IMR-90 (cell line): ENCODE results near the gene RHBDL1. TPM values are rescaled to one million over a fixed set of nuclear protein-coding genes. Genes with fewer than 3 reads are reported as not detected.

Experiments
- ATAC-seq: fragments of 200-7000 bp; cut with Tn5 transposase; 2 replicates; pipeline ENCODE4 v1.9.1; 2020; ENCODE audit warnings: low read depth, mild to moderate bottlenecking, moderate library complexity
- BruUV-seq: library from RNA; stranded (reverse); fragments of 400-500 nt; replicated peaks from 2 replicates; lab custom pipeline; 2021; lab: Mats Ljungman, UMichigan
- CTCF ChIA-PET: fragments of 300-600 bp; formaldehyde crosslinking; extraction: SDS; loops from one replicate; lab custom pipeline; 2021; ENCODE audit warnings: antibody characterized with exemption; lab: Yijun Ruan, JAX
- POLR2A ChIA-PET: fragments of 300-600 bp; sonication (Branson Sonifier 250); formaldehyde crosslinking; loops from one replicate; lab custom pipeline; 2022; ENCODE audit warnings: antibody characterized with exemption; ENCODE audit not compliant: unreplicated experiment; lab: Charles Lee
- DNase-seq: peaks from one replicate; pipeline ENCODE4 v3.0.0; 2013
- H2AFZ ChIP-seq: replicated peaks from 2 replicates; pipeline ENCODE3; 2013; ENCODE audit warnings: low read length, mild to moderate bottlenecking; ENCODE audit not compliant: poor library complexity
- H2AK5ac ChIP-seq: 2 replicates; pipeline ENCODE4 v1.6.1; 2013; ENCODE audit warnings: low read depth, low read length, inconsistent platforms
- H2AK9ac ChIP-seq: replicated peaks from 2 replicates; pipeline ENCODE3; 2013; ENCODE audit warnings: mild to moderate bottlenecking, low read depth, low read length, moderate library complexity; ENCODE audit not compliant: poor library complexity
- H2BK120ac ChIP-seq: 2 replicates; pipeline ENCODE4 v1.6.1; 2013; ENCODE audit warnings: low read depth, low read length, inconsistent platforms
- H2BK15ac ChIP-seq: 3 replicates; pipeline ENCODE4 v1.6.1; 2013; ENCODE audit warnings: low read depth, low read length, inconsistent platforms
- H2BK20ac ChIP-seq: 2 replicates; pipeline ENCODE4 v1.6.1; 2013; ENCODE audit warnings: low read depth, mild to moderate bottlenecking, inconsistent platforms, low read length, moderate library complexity
- H2BK5ac ChIP-seq: 2 replicates; pipeline ENCODE4 v1.6.1; 2013; ENCODE audit warnings: mild to moderate bottlenecking, low read depth, low read length, inconsistent platforms; ENCODE audit not compliant: poor library complexity, severe bottlenecking
- H3K14ac ChIP-seq: replicated peaks from 2 replicates; pipeline ENCODE4 v1.6.1; 2013; ENCODE audit warnings: low read depth, low read length, inconsistent platforms
- H3K18ac ChIP-seq: 2 replicates; pipeline ENCODE4 v1.6.1; 2013; ENCODE audit warnings: low read depth, low read length, control low read depth
- H3K23ac ChIP-seq: 2 replicates; pipeline ENCODE4 v1.6.1; 2013; ENCODE audit warnings: low read depth, low read length, inconsistent platforms
- H3K27ac ChIP-seq: 2 replicates; pipeline ENCODE4 v1.5.1; 2013; ENCODE audit warnings: mild to moderate bottlenecking, control low read depth, low read length; ENCODE audit not compliant: insufficient read depth
- H3K27me3 ChIP-seq: 2 replicates; pipeline ENCODE4 v1.6.1; 2013; ENCODE audit warnings: low read length; ENCODE audit not compliant: control insufficient read depth, insufficient read depth
- H3K36me3 ChIP-seq: 2 replicates; pipeline ENCODE4 v1.6.1; 2013; ENCODE audit warnings: low read length, mixed read lengths; ENCODE audit not compliant: control insufficient read depth, insufficient read depth
- H3K4ac ChIP-seq: 2 replicates; pipeline ENCODE4 v1.6.1; 2013; ENCODE audit warnings: low read depth, low read length, inconsistent platforms
- H3K4me1 ChIP-seq: 2 replicates; pipeline ENCODE4 v1.6.1; 2013; ENCODE audit warnings: low read length, mixed read lengths; ENCODE audit not compliant: control insufficient read depth, insufficient read depth
- H3K4me2 ChIP-seq: 2 replicates; pipeline ENCODE4 v1.6.1; 2013; ENCODE audit warnings: low read depth, mild to moderate bottlenecking, control low read depth, low read length, moderate library complexity
- H3K4me3 ChIP-seq: 2 replicates; pipeline ENCODE4 v1.5.1; 2013; ENCODE audit warnings: low read depth, mild to moderate bottlenecking, control low read depth, low read length, moderate library complexity; ENCODE audit not compliant: insufficient read depth
- H3K56ac ChIP-seq: 2 replicates; pipeline ENCODE4 v1.6.1; 2013; ENCODE audit warnings: low read length, inconsistent platforms; ENCODE audit not compliant: insufficient read depth; ENCODE audit errors: extremely low read depth
- H3K79me1 ChIP-seq, 2 experiments: 2 replicates each; pipeline ENCODE4 v1.6.1; 2013; ENCODE audit warnings: low read length in 2 of 2, inconsistent platforms in 1 of 2, low read depth in 1 of 2
- H3K9ac ChIP-seq: 2 replicates; pipeline ENCODE4 v1.6.1; 2013; ENCODE audit warnings: low read depth, low read length, control low read depth
- H3K9me1 ChIP-seq: 2 replicates; pipeline ENCODE4 v1.6.1; 2013; ENCODE audit warnings: low read length, inconsistent platforms; ENCODE audit not compliant: insufficient read depth
- H3K9me3 ChIP-seq: 2 replicates; pipeline ENCODE4 v1.6.1; 2013; ENCODE audit warnings: low read length; ENCODE audit not compliant: control insufficient read depth, insufficient read depth
- H4K20me1 ChIP-seq: 2 replicates; pipeline ENCODE4 v1.6.1; 2013; ENCODE audit warnings: low read length, inconsistent platforms; ENCODE audit not compliant: insufficient read depth
- H4K5ac ChIP-seq: 2 replicates; pipeline ENCODE4 v1.6.1; 2013; ENCODE audit warnings: mild to moderate bottlenecking, low read depth, low read length, control low read depth
- H4K8ac ChIP-seq, 2 experiments: 2 replicates each; pipeline ENCODE4 v1.6.1; 2013; ENCODE audit warnings: low read depth in 2 of 2, low read length in 2 of 2, control low read depth in 1 of 2, inconsistent platforms in 1 of 2
- H4K91ac ChIP-seq: 2 replicates; pipeline ENCODE4 v1.6.1; 2013; ENCODE audit warnings: low read depth, low read length, inconsistent platforms; ENCODE audit not compliant: insufficient read depth
- BHLHE40 ChIP-seq: fragments of 150-350 bp; IDR thresholded peaks from 2 replicates; pipeline ENCODE4 v1.6.1; 2016; ENCODE audit warnings: mild to moderate bottlenecking, low read depth, low read length
- CEBPB ChIP-seq: IDR thresholded peaks from 2 replicates; pipeline ENCODE4 v1.6.1; 2012; ENCODE audit warnings: low read depth, low read length, improper control_type of control experiment
- CTCF ChIP-seq: conservative IDR thresholded peaks from 2 replicates; pipeline ENCODE4 v1.5.1; 2012; ENCODE audit warnings: mild to moderate bottlenecking, low read depth, low read length, improper control_type of control experiment
- ELK1 ChIP-seq: fragments of 150-350 bp; IDR thresholded peaks from 2 replicates; pipeline ENCODE4 v1.6.1; 2016; ENCODE audit warnings: low read depth, mild to moderate bottlenecking, low read length, moderate library complexity, borderline replicate concordance
- FOS ChIP-seq: fragments of 150-350 bp; IDR thresholded peaks from 2 replicates; pipeline ENCODE4 v1.6.1; 2016; ENCODE audit warnings: low read depth, low read length
- MAFK ChIP-seq: IDR thresholded peaks from 2 replicates; pipeline ENCODE4 v1.6.1; 2012; ENCODE audit warnings: low read depth, low read length, improper control_type of control experiment
- MXI1 ChIP-seq: IDR thresholded peaks from 2 replicates; pipeline ENCODE4 v1.6.1; 2012; ENCODE audit warnings: low read depth, mild to moderate bottlenecking, low read length, moderate library complexity, borderline replicate concordance
- POLR2A ChIP-seq: IDR thresholded peaks from 2 replicates; pipeline ENCODE4 v1.6.1; 2012; ENCODE audit warnings: mild to moderate bottlenecking, low read depth, low read length
- RFX5 ChIP-seq: IDR thresholded peaks from 2 replicates; pipeline ENCODE4 v1.8.0; 2012; ENCODE audit warnings: low read depth, mild to moderate bottlenecking, low read length, moderate library complexity
- USF2 ChIP-seq: fragments of 150-350 bp; IDR thresholded peaks from 2 replicates; pipeline ENCODE4 v1.6.1; 2017; ENCODE audit warnings: mild to moderate bottlenecking, antibody characterized with exemption, low read length, low read depth
- WGBS, 2 experiments: methylation state at CpG; one replicate each; pipeline versions ENCODE4 v1.1.5 to v1.1.7; 2013; ENCODE audit warnings: missing lambda C conversion rate in 2 of 2; ENCODE audit not compliant: insufficient read length in 1 of 2; ENCODE audit errors: extremely low coverage in 2 of 2; 5-methylcytosine and 5-hydroxymethylcytosine counted together
- dilution Hi-C: fragments of 300-500 bp; cut with HindIII; formaldehyde crosslinking; loops from one replicate; pipeline ENCODE4 v1.14.3; 2018; ENCODE audit warnings: low sequenced_read_pairs; ENCODE audit not compliant: unreplicated experiment
- in situ Hi-C: fragments of 300-500 bp; cut with MboI; formaldehyde crosslinking; loops from 3 replicates; pipeline ENCODE4 v1.14.3; 2019; ENCODE audit warnings: low sequenced_read_pairs, inconsistent platforms, mixed read lengths
- intact Hi-C: fragments of 100-400 bp; cut with micrococcal nuclease; formaldehyde crosslinking; loops from 2 replicates; pipeline ENCODE4 v1.10.0; 2022
- polyA plus RNA-seq, 3 experiments: library from polyadenylated mRNA; depleted of rRNA; stranded (reverse); fragments of >200 nt; gene quantifications; 2 replicates each; pipeline ENCODE4 v1.2.3, GENCODE V29; 2012; ENCODE audit warnings: low replicate concordance in 1 of 3
- total RNA-seq: library from RNA; depleted of rRNA; stranded (reverse); fragments of >200 nt; gene quantifications from 2 replicates; pipeline ENCODE4 v1.2.3, GENCODE V29; 2012

The RHBDL1 gene
- total and polyA plus RNA-seq, 2 of the 4 experiments (the other 2 are of a cell fraction) = 0.72 to 4.1 TPM

DNA sequence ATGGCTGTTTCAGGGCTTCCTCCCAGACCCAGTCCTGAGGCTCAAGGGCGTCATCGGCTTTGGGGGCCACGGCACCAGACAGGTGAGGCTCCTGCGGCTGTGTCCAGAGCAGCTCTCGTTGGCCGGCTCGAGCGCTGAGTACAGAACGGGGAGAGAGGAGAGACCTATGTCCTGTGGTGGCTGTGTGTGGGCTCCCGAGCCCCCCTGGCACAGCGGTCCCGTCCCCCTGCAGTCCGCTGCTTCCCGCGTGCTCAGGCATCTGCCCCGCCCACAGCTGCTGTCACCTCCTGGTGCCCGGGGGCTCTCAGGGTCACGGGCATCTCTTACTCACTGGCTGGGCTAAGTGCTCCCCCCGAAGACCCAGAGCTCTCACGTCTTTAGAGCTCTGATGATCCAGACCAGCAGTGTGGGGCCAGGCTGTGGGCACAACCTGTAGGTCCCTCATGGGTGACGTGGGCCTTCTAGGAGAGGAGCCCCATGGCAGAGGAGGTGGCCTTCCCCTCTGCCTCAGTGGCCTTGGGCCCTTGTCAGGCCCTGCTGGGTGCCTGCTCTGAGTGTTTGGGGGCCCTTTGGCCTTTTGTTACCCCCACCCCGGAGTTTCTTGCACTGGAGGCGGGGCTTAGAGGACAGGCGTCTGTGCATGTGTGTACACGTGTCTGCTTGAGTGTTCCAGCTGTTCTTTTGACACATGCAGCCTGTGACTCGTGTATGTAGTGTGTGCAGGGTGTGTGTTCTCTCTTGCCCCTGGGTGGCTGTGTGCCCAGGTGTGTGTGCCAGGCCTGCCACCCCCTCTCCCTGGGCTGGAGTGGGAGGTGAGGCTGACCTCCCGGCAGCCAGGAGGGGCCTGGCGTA is 22.8 kb upstream of the RHBDL1 start (continued):
- no peak for TF ChIP-seq ELK1

DNA sequence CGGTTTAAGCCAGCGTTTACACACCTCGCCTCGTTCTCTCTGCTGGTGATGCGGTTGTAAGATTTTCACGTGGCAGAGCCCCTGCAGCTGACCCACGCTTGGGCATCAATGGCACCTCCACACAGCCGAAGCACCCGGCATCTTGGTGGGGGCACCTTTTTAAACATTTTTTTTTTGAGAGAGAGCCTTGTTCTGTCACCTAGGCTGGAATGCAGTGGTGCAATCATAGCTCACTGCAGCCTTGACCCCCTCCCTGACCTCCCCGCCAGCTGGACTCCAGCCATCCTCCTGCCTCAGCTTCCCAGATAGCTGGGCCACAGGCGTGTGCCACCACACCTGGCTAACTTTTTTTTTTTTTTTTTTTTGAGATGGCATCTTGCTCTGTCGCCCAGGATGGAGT is 21.4 kb upstream of the RHBDL1 start:
- Histone ChIP-seq H2AK5ac (no peak overlapping the region), H2AFZ (no peak overlapping the region), H3K9me1 (peaks cover 7% of the 10 kb centered on the region; the same call in 1 of the 2 replicates), H3K23ac (no peak overlapping the region), H3K36me3 (peaks cover 4% of the 10 kb centered on the region; the same call in 1 of the 2 replicates), H2BK5ac (no peak overlapping the region), H2BK20ac (no peak overlapping the region), H3K79me1 (peaks cover 4 to 11% of the 10 kb centered on the region in 2 experiments; a peak in 2 of 4 replicates), H3K4me2 (no peak overlapping the region), H3K4me3 (no peak overlapping the region), H3K56ac (no peak overlapping the region), H4K20me1 (no peaks in the 10 kb centered on the region), H2BK15ac (no peak overlapping the region), H4K91ac (no peak overlapping the region), H2AK9ac (no peak overlapping the region), H3K27me3 (no peaks in the 10 kb centered on the region), H4K5ac (no peak overlapping the region), H3K27ac (no peak overlapping the region), H4K8ac (no peak overlapping the region), H3K18ac (no peak overlapping the region), H3K9ac (no peak overlapping the region), H3K4ac (no peak overlapping the region), H2BK120ac (no peak overlapping the region), H3K9me3 (no peaks in the 10 kb centered on the region), H3K14ac (no peak overlapping the region), H3K4me1 (peaks cover 5% of the 10 kb centered on the region)
- intact Hi-C loops = no loop called here
- BruUV-seq = no TSS peak
- ATAC-seq (no peak), DNase-seq (no peak)
- in situ Hi-C loops = no loop called here
- CTCF ChIA-PET = no interaction called here
- WGBS, 2 experiments = 87% methylated on average over 9 of the region's 12 CpGs; no CpG with 5 or more reads in 1 of the 2 experiments
- TF ChIP-seq RFX5 (no peak), POLR2A (no peak), CTCF (no peak), BHLHE40 (no peak), MXI1 (no peak), FOS (no peak), CEBPB (no peak), MAFK (no peak), USF2 (no peak), ELK1 (no peak)
- dilution Hi-C loops = no loop called here
- POLR2A ChIA-PET = interaction anchor here (0.6 kb wide), 1 partner anchor 204 kb away, joined by 3 read pairs; no protein-coding TSS in a partner anchor
